Sigmoid colon (tissue), 4 donors: ENCODE measurements around the gene CFAP58.

Source experiments
- CTCF ChIP-seq, 4 experiments: fragments of 450-650 bp in 3 of 4; fragments of 200-600 bp in 1 of 4; IDR thresholded peaks; one replicate each; pipeline ENCODE4 v1.5.1; 2016 to 2019; ENCODE audit warnings: antibody characterized with exemption in 4 of 4, mild to moderate bottlenecking in 3 of 4, moderate library complexity in 2 of 4
- EP300 ChIP-seq, 4 donors: sonication (generic); formaldehyde crosslinking; IDR thresholded peaks; one replicate each; pipeline ENCODE4 v1.6.1; 2017; ENCODE audit warnings: antibody characterized with exemption in 4 of 4
- POLR2A ChIP-seq, 2 donors: fragments of 450-650 bp; IDR thresholded peaks; one replicate each; pipeline ENCODE4 v1.6.1; 2016; ENCODE audit warnings: antibody characterized with exemption in 2 of 2, mild to moderate bottlenecking in 2 of 2, moderate library complexity in 2 of 2
- POLR2AphosphoS5 ChIP-seq, 4 donors: sonication (generic); formaldehyde crosslinking; IDR thresholded peaks; one replicate each; pipeline ENCODE4 v1.6.1; 2017; ENCODE audit warnings: antibody characterized with exemption in 4 of 4

GRCh38 chr10:104314591-104315485 is 38.8 kb upstream of the CFAP58 start:
- no peak for TF ChIP-seq CTCF (IDR thresholded peaks at IDR 0.05)
- no peak for TF ChIP-seq POLR2AphosphoS5 (IDR thresholded peaks at IDR 0.05)
- no peak for TF ChIP-seq POLR2A (IDR thresholded peaks at IDR 0.05)
- TF ChIP-seq EP300 (IDR thresholded peaks at IDR 0.05), result no peak
